Activated CD4-positive, alpha-beta T cell treated with anti-CD3 and anti-CD28 coated beads, Interleukin-2, amount 50 U/mL, for 1 hour (primary cell): ENCODE results near the gene C9orf85.
"Not testable (repeated sequence)": the region's sequence is repeated elsewhere in the genome, so short reads cannot be mapped to it uniquely, and the experiment has no call there.

Experiments
- DNase-seq: peaks from one replicate; pipeline ENCODE4 v3.0.0-alpha.2; 2020

The C9orf85 gene, protein sequence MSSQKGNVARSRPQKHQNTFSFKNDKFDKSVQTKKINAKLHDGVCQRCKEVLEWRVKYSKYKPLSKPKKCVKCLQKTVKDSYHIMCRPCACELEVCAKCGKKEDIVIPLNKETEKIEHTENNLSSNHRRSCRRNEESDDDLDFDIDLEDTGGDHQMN

DNA sequence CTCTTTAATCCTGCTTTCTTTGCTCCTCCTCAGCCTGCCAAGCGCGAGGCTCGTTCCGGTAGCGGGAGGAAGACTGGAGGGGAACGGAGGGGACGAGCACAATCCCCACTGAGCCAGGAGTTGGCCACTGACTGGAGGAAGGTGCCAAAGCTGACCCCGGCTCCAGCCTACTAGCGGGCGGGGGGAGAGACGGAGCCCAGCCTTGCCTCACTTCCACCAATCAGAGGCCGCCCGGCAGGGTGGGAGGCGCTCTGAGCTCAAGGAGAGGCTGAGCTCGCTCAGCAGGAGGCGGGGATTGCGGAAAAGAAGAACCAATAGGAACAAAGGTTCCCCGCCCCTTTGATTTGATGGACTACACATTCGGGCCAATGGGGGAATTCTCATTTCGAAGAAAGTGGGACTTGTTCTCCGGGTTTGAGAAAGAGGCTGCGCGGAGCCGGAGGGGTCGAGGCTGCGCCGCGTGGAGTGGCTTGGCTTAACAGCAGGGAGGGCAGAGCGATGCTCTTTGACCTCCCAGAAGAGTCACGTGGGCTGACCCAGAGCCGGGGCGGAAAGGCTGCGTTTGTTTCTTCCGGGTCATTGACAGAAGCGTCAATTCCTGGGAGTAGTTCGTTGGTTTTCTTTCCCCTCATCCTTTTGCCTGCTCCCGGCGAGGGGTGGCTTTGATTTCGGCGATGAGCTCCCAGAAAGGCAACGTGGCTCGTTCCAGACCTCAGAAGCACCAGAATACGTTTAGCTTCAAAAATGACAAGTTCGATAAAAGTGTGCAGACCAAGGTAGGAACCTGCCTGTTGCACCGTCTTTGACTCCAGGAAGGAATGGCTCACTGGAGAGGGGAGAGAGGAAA lies at the start of gene C9orf85, which contains the start of gene ABHD17B:
Gene C9orf85 (plus strand): TSS at position 579 of the 847 bp plus-strand sequence. CDS start 96 bp downstream, at position 675.
Gene ABHD17B (minus strand): TSS at position 133 of the 847 bp plus-strand sequence. CDS start 36,113 bp downstream, outside the sequence.
- DNase-seq, result peak; percentile 95

DNA sequence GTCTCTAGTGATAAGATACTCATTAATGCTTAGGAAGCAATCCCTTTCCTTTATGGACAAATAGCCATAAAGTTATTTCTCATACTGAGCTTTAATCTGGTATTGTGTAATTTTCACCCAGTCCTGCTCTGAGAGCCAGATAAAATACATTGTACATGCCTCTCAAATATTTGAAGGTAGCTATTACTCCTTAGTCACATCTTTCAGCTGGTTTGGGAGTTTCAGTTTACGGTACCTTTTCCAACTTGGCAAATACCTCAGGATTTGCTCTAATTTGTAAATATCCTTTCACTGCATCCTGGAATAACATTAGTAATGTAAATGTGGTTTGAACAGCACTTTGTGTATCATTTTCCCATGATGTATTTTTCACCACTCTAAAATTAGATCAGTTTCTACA lies 47.8 kb upstream of the C9orf85 start:
- DNase-seq, result no peak

DNA sequence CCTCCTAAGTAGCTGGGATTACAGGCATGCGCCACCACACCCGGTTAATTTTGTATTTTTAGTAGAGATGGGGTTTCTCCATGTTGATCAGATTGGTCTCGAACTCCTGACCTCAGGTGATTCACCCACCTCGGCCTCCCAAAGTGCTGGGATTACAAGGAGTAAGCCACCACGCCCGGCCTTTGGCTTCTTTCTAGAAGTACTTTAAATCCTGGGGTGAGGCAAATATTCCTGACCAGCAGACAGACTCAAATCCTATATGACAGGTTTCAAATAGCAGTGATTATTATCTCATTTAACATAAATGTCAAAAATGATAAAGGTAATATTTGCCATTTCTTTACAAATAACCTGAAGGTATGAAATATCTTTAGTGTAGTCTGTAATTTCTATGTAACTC lies 36.1 kb upstream of the C9orf85 start:
- no peak for DNase-seq

DNA sequence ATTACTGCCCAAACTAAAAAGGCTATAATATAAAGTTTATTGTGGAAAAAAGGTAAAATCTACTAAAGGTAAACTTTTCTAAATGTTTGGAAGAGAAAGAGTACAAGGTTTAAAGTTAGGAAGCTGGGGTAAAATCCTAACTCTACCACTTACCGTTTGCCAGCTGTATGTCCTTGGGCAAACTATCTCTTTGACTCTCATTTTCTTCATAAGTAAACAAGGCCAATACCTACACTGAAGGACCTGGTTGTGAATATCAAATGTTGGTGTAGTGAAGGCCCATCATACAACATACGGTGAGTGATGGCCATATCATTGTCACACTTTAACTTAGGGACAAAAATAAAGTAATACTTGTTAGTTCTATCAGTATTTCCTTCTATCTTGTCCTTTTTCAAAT lies 35.3 kb upstream of the C9orf85 start:
- no peak for DNase-seq

DNA sequence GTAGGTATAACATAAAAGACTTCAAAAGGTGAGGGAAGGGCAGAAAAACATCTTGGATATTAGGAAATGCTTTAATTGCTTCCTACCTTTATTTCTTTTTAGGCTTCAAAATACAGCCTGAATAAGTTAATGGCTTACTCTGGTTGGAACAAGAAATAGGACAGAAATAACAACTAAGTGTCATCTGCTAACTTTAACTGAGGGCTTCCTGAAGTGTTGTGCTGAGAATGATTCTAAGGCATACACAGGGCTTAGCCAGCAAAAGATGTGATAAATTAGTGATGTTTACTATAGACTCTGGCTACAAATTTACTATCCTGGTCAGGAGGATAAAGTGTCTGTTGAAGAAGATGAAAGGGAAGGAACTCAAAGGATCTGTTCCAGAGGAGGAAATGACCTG lies 34.6 kb upstream of the C9orf85 start:
- DNase-seq, result no peak

DNA sequence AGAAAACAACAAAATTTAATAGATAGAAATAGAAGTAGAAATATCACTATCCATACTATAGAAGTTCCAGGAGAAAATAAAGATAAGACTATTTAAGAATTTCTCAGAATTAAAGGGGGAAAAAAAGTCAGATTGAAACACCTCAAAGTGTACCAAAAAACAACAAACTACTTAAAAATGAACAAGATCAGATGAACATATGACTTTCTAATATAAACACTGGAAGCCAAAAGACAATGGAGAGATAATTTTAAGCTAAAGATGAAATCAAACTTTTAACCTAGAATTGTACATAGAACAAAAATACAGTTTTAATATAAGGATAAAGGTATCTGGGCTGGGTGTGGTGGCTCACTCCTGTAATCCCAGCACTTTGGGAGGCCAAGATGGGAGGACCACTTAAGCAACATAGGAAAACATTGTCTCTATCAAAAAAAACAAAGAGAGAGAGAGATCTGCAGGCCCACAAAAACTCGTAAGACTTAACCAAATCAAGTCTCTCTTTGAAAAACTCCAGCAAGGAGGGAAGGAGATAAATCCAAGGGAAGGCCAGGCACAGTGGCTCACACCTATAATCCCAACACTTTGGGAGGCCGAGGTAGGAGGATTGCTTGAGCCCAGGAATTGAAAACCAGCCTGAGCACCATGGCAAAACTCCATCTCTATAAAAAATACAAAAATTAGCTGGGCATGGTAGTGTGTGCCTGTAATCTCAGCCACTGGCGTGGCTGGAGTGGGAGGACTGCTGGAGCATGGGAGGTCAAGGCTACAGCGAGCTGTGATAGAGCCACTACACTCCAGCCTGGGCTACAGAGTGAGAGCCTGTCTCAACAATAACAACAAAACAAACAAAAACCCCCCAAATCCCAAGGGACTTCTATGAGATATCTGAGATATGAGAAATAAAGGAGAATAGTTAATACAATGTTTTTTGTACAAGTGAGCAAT lies 32.8 kb upstream of the C9orf85 start:
- DNase-seq, result no peak

DNA sequence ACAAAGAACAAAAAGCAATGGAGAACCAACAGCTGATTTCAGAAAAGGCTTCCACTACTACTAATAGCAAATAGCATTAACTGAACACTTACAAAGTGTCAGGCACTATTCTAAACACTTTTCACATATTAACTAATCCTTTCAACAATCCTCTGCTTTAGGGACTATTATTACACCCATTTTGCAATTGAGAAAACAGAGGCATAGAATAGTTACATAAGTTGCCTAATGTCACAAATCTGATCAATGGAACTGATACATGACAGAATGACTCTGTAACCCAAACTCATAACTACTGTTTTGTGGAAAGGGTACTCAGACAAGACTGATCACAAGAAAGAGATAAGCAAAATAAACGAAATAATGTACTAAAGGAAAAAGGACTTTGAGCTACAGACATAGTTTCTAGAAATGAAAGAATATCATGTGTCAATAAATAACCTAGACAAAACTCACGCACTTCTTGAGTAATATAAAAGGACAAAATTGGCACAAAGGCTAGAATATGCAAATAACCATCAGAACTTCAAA lies 31.7 kb upstream of the C9orf85 start:
- DNase-seq, result no peak

DNA sequence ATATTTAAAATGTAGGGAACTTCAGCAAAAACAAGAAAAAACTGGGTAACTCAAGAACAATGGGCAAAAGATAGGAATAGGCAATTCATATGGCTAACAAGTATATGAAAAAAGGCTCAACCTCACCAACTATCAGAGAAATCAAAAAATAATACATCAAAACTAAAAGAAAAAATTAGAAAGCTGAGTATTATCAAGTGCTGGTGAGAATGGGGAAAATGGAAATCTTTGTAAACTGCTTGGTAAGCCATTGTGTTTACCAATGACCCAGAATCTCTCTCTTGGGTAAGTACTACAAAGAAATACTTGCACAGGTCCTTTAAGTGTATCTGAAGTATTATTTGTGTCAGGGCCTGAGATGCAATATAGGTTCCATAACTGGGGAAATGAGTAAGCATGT lies 27.4 kb upstream of the C9orf85 start:
- no peak for DNase-seq

DNA sequence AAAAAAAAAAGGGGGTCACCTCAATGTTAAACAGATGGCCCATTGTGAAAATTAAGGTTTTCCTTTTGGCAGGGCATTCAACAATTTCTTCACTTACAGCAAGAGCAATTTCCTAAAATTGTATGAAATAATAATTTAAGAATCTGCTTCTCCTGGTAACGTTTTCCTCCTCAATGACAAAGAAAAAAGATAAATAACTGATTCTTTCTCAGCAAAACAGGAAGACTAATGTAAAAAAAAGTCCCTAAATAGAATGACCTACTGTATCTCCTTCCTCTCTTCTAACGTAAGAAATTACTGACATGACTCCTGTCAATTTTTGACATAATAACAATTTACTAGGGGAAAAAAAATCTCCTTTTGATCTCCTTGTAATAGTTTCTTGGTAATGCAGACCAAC lies 26.0 kb upstream of the C9orf85 start:
- DNase-seq, result no peak

DNA sequence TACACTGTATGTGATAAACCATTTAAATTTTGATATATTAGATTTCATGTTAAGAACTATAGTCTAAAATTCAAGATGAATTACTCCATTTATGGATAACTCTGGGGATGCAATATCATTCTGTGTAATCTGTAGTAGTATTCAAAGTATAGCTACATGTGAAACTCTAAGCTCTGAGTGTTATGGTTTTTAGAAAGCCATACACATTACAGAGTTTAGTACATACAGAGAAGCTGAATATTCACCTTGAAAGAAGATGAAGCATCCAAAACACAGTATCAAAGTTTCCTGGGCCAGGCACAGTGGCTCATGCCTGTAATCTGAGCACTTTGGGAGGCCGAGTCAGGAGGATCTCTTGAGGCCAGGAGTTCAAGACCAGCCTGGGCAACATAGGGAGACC lies 25.4 kb upstream of the C9orf85 start:
- no peak for DNase-seq

DNA sequence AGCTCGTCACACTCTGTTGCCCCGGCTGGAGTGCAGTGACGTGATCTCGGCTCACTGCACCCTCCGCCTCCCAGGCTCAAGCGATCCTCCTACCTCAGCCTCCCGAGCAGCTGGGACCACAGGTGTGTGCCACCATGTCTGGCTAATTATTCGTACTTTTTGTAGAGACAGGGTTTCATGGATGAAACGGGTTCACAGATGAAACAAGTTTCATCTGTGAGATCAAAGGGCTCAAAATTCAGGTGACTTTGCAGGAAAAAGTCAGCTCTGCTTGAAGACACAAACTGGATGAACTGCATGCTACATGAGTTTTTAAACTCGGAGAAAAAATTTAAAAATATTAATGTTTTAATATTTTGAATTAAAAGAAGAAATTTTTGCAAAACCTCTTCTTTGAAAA lies 24.9 kb upstream of the C9orf85 start:
- DNase-seq, result no peak

DNA sequence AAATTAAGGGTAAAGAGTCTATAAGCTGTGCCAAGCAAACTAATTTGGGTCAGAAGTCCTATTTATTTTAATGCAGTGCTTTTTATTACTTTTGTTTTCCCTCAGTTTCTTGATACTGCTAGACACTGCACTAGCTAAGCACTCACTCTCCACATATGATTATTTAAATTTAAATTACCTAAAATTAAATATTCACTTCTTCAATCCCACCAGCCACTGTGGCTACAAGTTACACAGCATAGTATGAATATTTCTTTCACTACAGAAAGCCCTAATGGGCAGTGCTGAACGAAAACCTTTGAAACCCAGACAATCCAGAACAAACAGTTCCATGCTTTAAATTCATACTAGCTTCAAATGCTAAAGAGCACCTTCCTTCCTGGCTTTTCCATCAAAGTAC lies 24.1 kb upstream of the C9orf85 start:
- DNase-seq, result no peak

DNA sequence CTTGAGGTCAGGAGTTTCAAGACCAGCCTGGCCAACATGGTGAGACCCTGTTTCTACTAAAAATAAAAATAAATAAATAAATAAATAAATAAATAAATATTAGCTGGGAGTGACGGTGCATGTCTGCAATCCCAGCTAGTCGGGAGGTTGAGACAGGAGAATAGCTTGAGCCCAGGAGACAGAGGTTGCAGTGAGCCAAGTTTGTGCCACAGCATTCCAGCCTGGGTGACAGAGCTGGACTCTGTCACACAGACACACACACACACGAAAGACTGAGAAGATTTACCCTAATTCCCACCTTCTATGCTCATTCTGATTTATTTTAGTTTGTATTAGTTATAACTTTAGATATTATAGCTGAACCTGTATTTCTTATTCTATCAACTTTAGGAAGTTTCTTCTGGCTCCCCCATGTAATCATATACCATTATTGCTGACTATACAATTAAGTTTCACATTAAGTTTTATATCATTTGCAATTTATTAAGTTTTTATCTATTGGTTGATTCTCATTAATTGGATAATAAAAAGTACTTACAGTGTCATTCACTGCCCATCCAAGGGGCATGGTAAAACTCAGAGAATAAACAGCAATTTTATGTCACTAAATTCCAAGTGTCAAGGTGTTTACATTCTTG lies 21.3 kb upstream of the C9orf85 start:
- DNase-seq, result no peak

DNA sequence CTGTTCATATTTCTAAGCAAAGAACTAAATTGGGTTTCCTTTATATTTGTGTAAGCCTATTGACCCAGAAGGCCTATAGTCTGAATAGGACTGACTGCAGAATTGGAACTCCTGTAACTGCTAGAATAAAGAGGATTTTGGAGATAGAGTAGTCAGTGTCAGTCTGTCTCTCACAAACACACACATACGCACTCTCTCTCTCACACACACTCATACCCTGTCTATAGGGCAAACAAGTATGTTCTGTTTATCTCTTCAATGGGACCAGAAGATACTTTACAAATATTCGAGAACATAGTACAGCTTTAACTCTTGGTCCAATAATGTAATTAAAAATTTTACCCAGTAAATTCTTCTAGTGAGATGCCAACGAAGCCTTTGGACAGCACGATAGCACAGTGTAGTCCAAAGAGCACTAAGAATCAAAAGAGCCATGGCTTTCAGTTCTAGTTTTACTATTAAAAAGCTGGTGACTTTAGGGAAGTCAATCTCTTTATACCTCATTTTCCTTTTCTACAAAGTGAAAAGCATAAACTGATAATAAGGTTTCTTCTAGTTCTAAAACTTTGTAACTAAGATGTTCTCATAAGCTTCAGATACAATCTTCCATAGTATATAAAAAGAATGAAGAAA lies 19.8 kb upstream of the C9orf85 start:
- DNase-seq, result no peak

DNA sequence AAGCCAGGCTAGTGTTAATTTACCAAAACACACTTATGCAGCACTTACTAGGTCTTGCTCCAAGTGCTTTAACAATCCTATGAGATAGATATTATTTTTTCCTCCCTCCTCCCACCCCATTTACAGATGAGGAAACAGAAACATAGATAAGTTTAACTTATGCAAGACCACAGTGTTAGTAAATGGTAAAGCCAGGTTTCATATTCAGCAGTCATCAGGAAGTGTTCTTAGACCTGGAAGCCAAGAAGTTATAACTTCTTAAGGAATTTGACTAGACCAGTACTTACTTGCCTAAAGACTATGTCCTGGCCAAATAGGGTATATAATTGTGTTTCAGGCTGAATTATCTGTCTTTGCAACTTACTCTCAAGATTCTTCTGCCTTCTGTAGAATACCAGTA lies 16.3 kb upstream of the C9orf85 start:
- no peak for DNase-seq

DNA sequence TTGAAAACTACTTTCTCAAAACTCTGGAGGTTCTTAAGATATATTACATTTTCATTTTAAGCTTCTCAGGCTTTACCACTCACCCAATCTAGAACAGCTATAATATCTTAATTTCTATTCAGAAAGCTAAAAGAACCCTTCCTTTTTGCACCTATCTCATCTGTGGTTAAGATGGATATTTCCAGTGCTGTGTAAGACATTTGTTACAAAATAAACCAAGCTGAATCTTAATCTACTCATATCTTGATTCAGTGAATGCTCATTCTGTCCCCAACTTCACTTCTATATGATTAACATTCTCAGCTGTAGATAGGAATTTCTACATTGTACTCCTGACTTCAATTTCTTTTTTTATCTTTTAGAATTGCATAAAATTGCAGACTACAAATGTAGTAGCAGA lies 15.5 kb upstream of the C9orf85 start:
- no peak for DNase-seq

DNA sequence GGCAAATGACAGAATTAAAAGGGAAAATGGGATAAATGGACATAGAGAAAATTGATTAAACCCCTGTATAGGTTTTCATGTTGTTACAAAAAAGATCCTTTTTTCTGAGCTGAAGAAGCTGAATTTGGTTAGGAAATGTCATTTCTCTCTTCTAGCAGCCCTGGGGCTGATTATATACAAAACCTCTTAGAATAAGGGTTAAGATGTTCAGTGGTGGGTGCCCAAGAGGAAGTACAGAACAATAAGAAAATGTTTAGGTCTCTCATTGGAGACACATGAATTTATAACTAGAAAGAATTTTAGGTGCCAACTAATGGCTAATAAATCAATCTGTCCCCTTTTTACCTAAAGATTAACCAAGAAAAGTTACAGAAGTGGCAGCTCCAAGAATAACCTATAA lies 14.7 kb upstream of the C9orf85 start:
- no peak for DNase-seq

DNA sequence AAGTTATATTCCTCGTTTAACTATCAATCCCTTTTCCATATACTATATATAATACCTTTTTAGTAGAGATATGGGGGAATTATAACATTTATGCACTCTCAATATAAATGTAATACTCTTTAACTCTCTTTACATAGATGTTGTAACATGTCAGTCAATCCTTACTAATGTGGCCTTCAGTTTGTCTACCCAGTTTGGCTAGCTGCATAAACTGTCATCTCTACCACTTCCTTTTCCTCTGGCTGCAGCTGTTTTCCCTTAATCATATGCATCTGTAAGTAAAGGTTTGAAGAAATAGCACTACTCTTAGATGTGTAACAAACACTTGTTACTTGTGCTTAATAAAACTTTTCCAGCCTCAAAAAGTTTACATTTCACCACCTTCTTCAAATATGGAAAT lies 13.9 kb upstream of the C9orf85 start:
- DNase-seq, result no peak

DNA sequence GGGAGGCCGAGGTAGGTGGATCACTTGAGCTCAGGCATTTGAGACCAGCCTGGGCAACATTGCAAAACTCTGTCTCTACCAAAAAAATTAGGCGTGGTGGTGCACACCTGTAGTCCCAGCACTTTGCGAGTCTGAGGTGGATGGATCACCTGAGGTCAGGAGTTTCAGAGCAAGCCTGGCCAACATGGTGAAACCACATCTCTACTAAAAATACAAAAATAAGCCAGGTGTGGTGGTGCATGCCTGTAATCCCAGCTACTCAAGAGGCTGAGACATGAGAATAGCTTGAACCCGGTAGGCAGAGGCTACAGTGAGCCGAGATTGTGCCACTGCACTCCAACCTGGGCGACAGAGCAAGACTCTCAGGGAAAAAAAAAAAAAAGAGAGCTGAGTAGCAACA lies 12.7 kb upstream of the C9orf85 start:
- DNase-seq, result not testable (repeated sequence)

DNA sequence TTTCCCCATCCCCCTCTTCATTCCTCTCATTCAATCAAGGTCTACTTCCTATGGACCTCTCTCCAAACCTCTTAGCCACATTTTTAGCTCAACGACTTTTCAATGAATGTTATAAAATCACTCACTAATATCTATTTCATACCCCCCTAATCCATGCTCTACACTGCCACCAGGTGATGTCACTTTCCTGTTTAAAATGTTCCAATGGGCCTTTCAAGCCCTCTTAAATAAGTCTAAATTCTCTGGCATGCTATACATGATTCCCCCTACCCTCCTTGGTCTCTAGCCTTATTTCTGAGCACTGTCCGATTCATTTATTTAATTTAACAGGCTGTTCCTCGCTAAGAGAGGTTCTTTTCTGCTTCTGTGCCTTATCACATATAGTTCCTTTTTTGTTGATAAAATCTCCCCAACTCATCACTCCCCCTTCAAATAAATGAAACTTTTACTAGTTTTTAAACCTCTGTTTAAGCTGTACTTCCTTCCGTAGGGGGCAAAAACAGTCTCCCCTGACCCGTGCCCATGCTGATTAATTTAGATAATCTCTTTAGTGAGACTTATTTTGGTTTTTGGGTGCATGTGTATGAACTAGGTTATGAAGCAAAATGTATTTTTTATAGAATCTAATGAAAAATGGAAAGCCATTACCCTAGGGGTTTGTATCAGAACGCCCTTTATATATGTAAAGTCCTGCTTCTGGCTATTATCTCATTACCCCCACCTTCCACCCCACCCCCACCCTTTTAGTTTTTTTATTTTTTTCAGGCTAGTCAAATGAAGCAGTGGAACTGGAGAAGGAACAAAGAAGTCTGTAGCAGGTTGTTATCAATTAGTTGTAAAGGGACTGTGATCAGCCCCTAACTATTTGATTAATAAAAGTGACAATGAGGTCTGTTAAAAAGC lies 9.5 kb upstream of the C9orf85 start:
- DNase-seq, result no peak

DNA sequence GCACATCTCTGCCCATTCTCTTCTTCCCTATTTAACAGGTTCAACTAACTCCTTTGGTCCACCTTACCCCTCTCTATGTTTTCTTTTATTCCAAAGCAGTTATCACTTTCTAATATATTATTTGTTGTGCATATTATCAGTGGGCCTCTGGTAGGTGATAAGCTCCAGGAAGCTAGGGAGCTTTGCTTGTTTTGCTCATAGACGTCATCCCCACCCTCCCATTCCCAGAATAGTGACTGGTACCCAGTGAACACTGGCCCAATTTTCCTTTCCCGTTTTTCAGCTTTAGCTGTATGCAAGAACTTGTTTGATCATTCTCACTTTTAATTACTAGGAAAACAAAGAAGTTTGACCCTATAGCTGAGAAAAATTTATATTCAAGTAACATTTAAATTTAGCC lies 7.4 kb upstream of the C9orf85 start:
- DNase-seq, result no peak
